Mesenchymal stem cell (in vitro differentiated cells and primary cell): ENCODE measurements around the gene NRF1. TPM values are rescaled to one million over a fixed set of nuclear protein-coding genes. Genes with fewer than 3 reads are reported as not detected.
"Not testable (repeated sequence)": the region's sequence is repeated elsewhere in the genome, so short reads cannot be mapped to it uniquely, and the experiment has no call there.

Experiments
- DNase-seq: peaks from one replicate; pipeline ENCODE4 v3.0.0-alpha.2; 2013
- H2AFZ ChIP-seq: one replicate; pipeline ENCODE4 v1.6.1; 2013; ENCODE audit warnings: low read depth, mild to moderate bottlenecking, control low read depth, inconsistent platforms, low read length, moderate library complexity
- H2AK5ac ChIP-seq: 2 replicates; pipeline ENCODE4 v1.6.1; 2013; ENCODE audit warnings: low read length, moderate library complexity, mild to moderate bottlenecking, inconsistent platforms; ENCODE audit not compliant: severe bottlenecking
- H2BK120ac ChIP-seq: one replicate; pipeline ENCODE4 v1.6.1; 2013; ENCODE audit warnings: low read depth, mild to moderate bottlenecking, inconsistent platforms, low read length, moderate library complexity
- H2BK12ac ChIP-seq, 2 experiments: one replicate each; pipeline ENCODE4 v1.6.1; 2013; ENCODE audit warnings: inconsistent platforms in 2 of 2, low read length in 2 of 2, mild to moderate bottlenecking in 2 of 2, moderate library complexity in 2 of 2, control low read depth in 1 of 2
- H2BK15ac ChIP-seq: one replicate; pipeline ENCODE4 v1.6.1; 2013; ENCODE audit warnings: mild to moderate bottlenecking, low read depth, inconsistent platforms; ENCODE audit not compliant: poor library complexity, severe bottlenecking
- H2BK5ac ChIP-seq: 2 replicates; pipeline ENCODE4 v1.6.1; 2013; ENCODE audit warnings: low read depth, mild to moderate bottlenecking, low read length, control low read depth, inconsistent platforms; ENCODE audit not compliant: poor library complexity, severe bottlenecking
- H3K14ac ChIP-seq, 2 experiments: one replicate each; pipeline ENCODE4 v1.6.1; 2013; ENCODE audit warnings: inconsistent platforms in 2 of 2, low read length in 2 of 2, control low read depth in 1 of 2, mild to moderate bottlenecking in 1 of 2, moderate library complexity in 1 of 2
- H3K18ac ChIP-seq, 2 experiments: one replicate each; pipeline ENCODE4 v1.6.1; 2013; ENCODE audit warnings: inconsistent platforms in 2 of 2, low read length in 2 of 2, control low read depth in 1 of 2, low read depth in 1 of 2, mild to moderate bottlenecking in 1 of 2
- H3K23ac ChIP-seq, 2 experiments: one replicate each; pipeline ENCODE4 v1.6.1; 2013; ENCODE audit warnings: inconsistent platforms in 2 of 2, low read length in 2 of 2, mild to moderate bottlenecking in 2 of 2, moderate library complexity in 2 of 2, control low read depth in 1 of 2
- H3K27ac ChIP-seq: 2 replicates; pipeline ENCODE4 v1.5.1; 2013; ENCODE audit warnings: mild to moderate bottlenecking, moderate library complexity, low read length, control low read depth, inconsistent platforms; ENCODE audit not compliant: poor library complexity, severe bottlenecking
- H3K27me3 ChIP-seq, 2 experiments: 2 replicates each; pipeline versions ENCODE4 v1.6.1 to v1.7.0; 2013; ENCODE audit warnings: low read length in 2 of 2, mild to moderate bottlenecking in 2 of 2, moderate library complexity in 2 of 2, control low read depth in 1 of 2, inconsistent platforms in 1 of 2; ENCODE audit not compliant: control insufficient read depth in 1 of 2, insufficient read depth in 1 of 2
- H3K36me3 ChIP-seq, 2 experiments: 2 replicates each; pipeline versions ENCODE4 v1.6.1 to v1.7.0; 2013; ENCODE audit warnings: low read length in 2 of 2, control low read depth in 1 of 2, inconsistent platforms in 1 of 2, low read depth in 1 of 2, mild to moderate bottlenecking in 1 of 2; ENCODE audit not compliant: insufficient read depth in 2 of 2, control insufficient read depth in 1 of 2
- H3K4ac ChIP-seq, 2 experiments: one replicate each; pipeline ENCODE4 v1.6.1; 2013; ENCODE audit warnings: inconsistent platforms in 2 of 2, low read length in 2 of 2, mild to moderate bottlenecking in 2 of 2, moderate library complexity in 2 of 2, control low read depth in 1 of 2, low read depth in 1 of 2
- H3K4me1 ChIP-seq: 2 replicates; pipeline ENCODE4 v1.6.1; 2013; ENCODE audit warnings: low read depth, low read length, control low read depth; ENCODE audit not compliant: control insufficient read depth, insufficient read depth
- H3K4me2 ChIP-seq: 2 replicates; pipeline ENCODE4 v1.6.1; 2013; ENCODE audit warnings: low read length, mild to moderate bottlenecking, inconsistent platforms; ENCODE audit not compliant: poor library complexity, severe bottlenecking
- H3K4me3 ChIP-seq, 2 experiments: 2 replicates each; pipeline versions ENCODE4 v1.5.1 to v1.7.0; 2013; ENCODE audit warnings: low read length in 2 of 2, mild to moderate bottlenecking in 2 of 2, control low read depth in 1 of 2, low read depth in 1 of 2; ENCODE audit not compliant: insufficient read depth in 1 of 2
- H3K79me1 ChIP-seq: replicated peaks from 2 replicates; pipeline ENCODE4 v1.6.1; 2013; ENCODE audit warnings: mild to moderate bottlenecking, control low read depth, low read length, inconsistent platforms; ENCODE audit not compliant: poor library complexity, severe bottlenecking
- H3K9ac ChIP-seq: 2 replicates; pipeline ENCODE4 v1.7.0; 2013; ENCODE audit warnings: mild to moderate bottlenecking, low read length, moderate library complexity
- H3K9me3 ChIP-seq: 2 replicates; pipeline ENCODE4 v1.7.0; 2013; ENCODE audit warnings: mild to moderate bottlenecking, low read length; ENCODE audit not compliant: control insufficient read depth
- H4K8ac ChIP-seq: one replicate; pipeline ENCODE4 v1.6.1; 2013; ENCODE audit warnings: inconsistent platforms, mild to moderate bottlenecking, low read length, moderate library complexity
- H4K91ac ChIP-seq: one replicate; pipeline ENCODE4 v1.6.1; 2013; ENCODE audit warnings: mild to moderate bottlenecking, low read length, inconsistent platforms
- WGBS: methylation state at CpG from one replicate; pipeline ENCODE4 v1.1.7; 2013; ENCODE audit warnings: mixed read lengths; 5-methylcytosine and 5-hydroxymethylcytosine counted together
- polyA plus RNA-seq, 2 experiments: library from polyadenylated mRNA; stranded (reverse); fragments of 200-250 nt; gene quantifications; one replicate each; pipeline ENCODE4 v1.2.3, GENCODE V29; 2013

The NRF1 gene
- 4.4 TPM for polyA plus RNA-seq (2013, experiment 1 of 2)
- 4.3 TPM for polyA plus RNA-seq (2013, experiment 2 of 2)

DNA sequence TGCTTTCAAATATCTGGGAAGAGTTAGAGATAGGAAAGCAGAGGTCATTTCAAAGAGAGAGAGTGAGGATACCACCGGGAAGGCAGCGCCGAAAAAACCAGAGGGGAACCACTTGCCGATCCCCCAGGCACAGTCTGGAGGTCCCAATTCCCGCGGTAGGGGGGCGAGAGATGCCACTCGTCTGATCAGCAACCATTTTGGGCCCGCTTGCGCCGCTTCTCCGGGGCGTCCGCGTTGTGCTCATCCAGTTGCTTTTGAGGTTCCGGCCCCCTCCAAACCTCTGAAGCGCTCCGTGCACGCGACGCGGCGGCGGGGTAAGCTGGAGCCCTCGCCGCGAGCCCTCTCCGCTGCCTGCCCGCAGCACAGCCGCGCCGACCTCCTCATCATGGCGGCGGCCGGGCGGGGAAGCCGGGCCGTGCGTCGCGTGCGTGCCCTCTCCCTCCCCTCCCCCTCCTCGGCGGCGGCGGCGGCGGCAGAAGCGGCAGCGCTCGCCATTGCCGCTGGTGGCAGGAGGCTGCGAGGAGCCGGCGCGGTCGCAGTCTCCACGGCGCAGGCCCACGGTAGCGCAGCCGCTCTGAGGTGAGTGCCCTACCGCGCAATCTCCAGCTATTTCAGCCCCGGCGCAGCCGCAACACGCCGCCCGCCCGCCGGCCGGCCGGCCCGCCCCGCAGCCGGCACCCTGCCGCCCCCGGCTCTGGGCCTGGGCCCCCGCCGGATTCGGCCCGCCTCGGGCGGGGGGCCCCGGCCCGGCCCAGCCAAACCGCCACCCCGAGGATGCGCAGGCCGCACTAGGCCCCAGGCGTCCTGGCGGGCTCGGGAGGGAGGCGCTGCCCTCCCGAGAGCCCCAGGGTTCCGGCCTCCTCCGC, at the start of gene NRF1:
TSS of gene NRF1 (plus strand) at position 475 of the 866 bp plus-strand sequence. CDS start 45,632 bp downstream, outside the sequence.
- Histone ChIP-seq H3K79me1 (peaks cover 22% of the 10 kb centered on the region), H4K91ac (peak within 1 kb of the TSS; percentile 94), H3K27me3 (no peaks in the 10 kb centered on the region), H2BK5ac (peak within 1 kb of the TSS; percentile 84), H3K18ac (peak within 1 kb of the TSS; percentile 93 to 97), H3K14ac (peak within 1 kb of the TSS; percentile 94 to 98), H3K4me1 (peaks cover 7% of the 10 kb centered on the region), H3K36me3 (peaks cover 7 to 30% of the 10 kb centered on the region in 2 experiments), H3K27ac (peak within 1 kb of the TSS; percentile 92), H3K4me2 (peak within 1 kb of the TSS; percentile 98), H3K4ac (peak within 1 kb of the TSS; percentile 93 to 99), H3K9ac (peak within 1 kb of the TSS; percentile 96), H3K4me3 (peak within 1 kb of the TSS; percentile 90 to 95), H4K8ac (peak within 1 kb of the TSS; percentile 99), H2AK5ac (peak within 1 kb of the TSS; percentile 79), H2BK15ac (peak within 1 kb of the TSS; percentile 100), H2AFZ (peak within 1 kb of the TSS; percentile 88), H3K9me3 (no peaks in the 10 kb centered on the region), H2BK12ac (peak within 1 kb of the TSS in 1 of 2 experiments; percentile 42), H3K23ac (peak within 1 kb of the TSS in 1 of 2 experiments; percentile 100), H2BK120ac (peak within 1 kb of the TSS; percentile 80)
- under 1% methylated on average over 63 of the region's 98 CpGs for WGBS
- DNase-seq, result peak; percentile 91

DNA sequence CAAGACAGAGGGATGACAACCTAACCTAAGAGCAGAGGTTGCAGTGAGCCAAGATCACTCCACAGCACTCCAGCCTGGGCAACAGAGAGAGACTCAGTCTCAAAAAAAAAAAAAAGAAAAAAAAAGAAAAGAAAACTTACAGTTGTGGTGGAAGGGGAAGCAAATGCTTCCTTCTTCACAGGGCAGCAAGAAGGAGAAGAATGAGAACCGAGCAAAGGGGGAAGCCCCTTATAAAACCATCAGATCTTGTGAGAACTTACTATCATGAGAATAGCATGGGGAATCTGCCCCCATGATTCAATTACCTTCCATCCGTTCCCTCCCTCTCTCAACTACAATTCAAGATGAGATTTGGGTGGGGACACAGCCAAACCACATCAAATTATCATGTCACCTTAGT, 45.2 kb upstream of the NRF1 start:
- not testable (repeated sequence) for H3K4ac ChIP-seq

DNA sequence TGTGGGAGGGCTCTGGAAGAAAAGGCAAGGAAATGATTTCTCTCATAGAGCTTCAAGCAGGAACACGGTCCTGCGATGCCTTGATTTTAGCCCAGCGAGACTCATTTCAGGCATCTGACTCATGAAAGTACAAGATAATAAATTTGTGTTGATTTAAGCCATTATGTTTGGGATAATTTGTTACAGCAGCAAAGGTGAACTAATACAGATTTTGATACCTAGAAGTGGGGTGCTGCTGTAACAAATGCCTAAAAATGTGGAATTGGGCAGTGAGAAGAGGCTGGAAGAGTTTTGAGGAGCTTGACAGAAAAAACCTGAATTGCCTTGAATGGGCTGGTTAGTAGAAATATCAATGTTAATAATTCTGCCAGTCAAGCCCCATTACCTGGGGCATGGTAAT, 44.1 kb upstream of the NRF1 start:
- Histone ChIP-seq H3K9me3 (peaks cover 9% of the 10 kb centered on the region), H2AK5ac (no peak overlapping the region), H3K23ac (no peak overlapping the region), H2BK15ac (no peak overlapping the region), H4K8ac (no peak overlapping the region), H3K4me2 (no peak overlapping the region), H2BK12ac (no peak overlapping the region), H3K27me3 (peaks cover 0 to 7% of the 10 kb centered on the region in 2 experiments), H3K9ac (no peak overlapping the region), H2BK5ac (no peak overlapping the region), H3K4me3 (peak overlapping the region in 1 of 2 experiments; percentile 29), H4K91ac (no peak overlapping the region), H3K27ac (no peak overlapping the region), H3K79me1 (no peaks in the 10 kb centered on the region), H3K14ac (no peak overlapping the region), H2BK120ac (no peak overlapping the region), H3K4me1 (peaks cover 3% of the 10 kb centered on the region), H3K4ac (no peak overlapping the region), H3K36me3 (no peaks in the 10 kb centered on the region), H2AFZ (no peak overlapping the region), H3K18ac (no peak overlapping the region)
- 98% methylated on average over 3 of the region's 3 CpGs for WGBS
- DNase-seq, result no peak

More for the DNA sequence above, 45.2 kb upstream of the NRF1 start:
- not testable (repeated sequence) for H3K23ac ChIP-seq, H4K8ac ChIP-seq, H3K27ac ChIP-seq, H3K9ac ChIP-seq, H3K27me3 ChIP-seq, H2AFZ ChIP-seq, H2BK12ac ChIP-seq, H2BK5ac ChIP-seq, H2BK15ac ChIP-seq, H3K36me3 ChIP-seq, H3K79me1 ChIP-seq, H3K4me2 ChIP-seq, H3K4me1 ChIP-seq, H2BK120ac ChIP-seq, H3K4me3 ChIP-seq, H2AK5ac ChIP-seq, H3K9me3 ChIP-seq, H3K18ac ChIP-seq, H3K14ac ChIP-seq, H4K91ac ChIP-seq, DNase-seq
- 82% methylated on average over 2 of the region's 2 CpGs for WGBS

DNA sequence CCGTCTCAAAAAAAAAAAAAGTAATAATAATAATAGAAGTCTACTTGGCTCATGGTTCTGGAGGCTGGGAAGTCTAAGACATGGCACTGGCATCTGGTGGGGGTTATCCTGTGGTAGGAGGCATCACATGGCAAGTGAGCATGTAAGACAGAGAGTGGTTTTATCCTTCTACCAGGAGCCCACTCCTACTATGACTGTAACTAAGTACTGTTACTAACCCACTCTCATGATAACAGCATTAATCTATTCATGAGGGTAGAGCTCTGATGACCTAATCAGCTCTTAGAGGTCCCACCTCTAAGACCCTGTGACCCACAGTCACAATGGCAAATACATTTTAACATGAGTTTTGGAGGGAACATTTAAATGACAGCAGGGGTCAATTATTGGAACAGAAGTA, 43.3 kb upstream of the NRF1 start:
- Histone ChIP-seq H3K36me3 (no peaks in the 10 kb centered on the region), H3K14ac (no peak overlapping the region), H2AFZ (no peak overlapping the region), H4K91ac (no peak overlapping the region), H3K9me3 (peaks cover 9% of the 10 kb centered on the region), H2BK15ac (no peak overlapping the region), H3K9ac (no peak overlapping the region), H4K8ac (no peak overlapping the region), H3K4ac (no peak overlapping the region), H3K4me2 (no peak overlapping the region), H2BK120ac (no peak overlapping the region), H3K23ac (no peak overlapping the region), H2BK12ac (no peak overlapping the region), H3K27ac (no peak overlapping the region), H3K79me1 (no peaks in the 10 kb centered on the region), H3K27me3 (peaks cover 0 to 7% of the 10 kb centered on the region in 2 experiments), H3K4me1 (peaks cover 3% of the 10 kb centered on the region), H3K18ac (no peak overlapping the region), H2BK5ac (no peak overlapping the region), H2AK5ac (no peak overlapping the region), H3K4me3 (peak overlapping the region in 1 of 2 experiments; percentile 4)
- no peak for DNase-seq
- WGBS, result no CpG with 5 or more reads among the region's 1 CpG
